IMR-90 (cell line): ENCODE data around the gene PTPN5. TPM values are rescaled to one million over a fixed set of nuclear protein-coding genes. Genes with fewer than 3 reads are reported as not detected.

Experiments used
- ATAC-seq: fragments of 200-7000 bp; cut with Tn5 transposase; 2 replicates; pipeline ENCODE4 v1.9.1; 2020; ENCODE audit warnings: low read depth, mild to moderate bottlenecking, moderate library complexity
- BruUV-seq: library from RNA; stranded (reverse); fragments of 400-500 nt; replicated peaks from 2 replicates; lab custom pipeline; 2021; lab: Mats Ljungman, UMichigan
- CTCF ChIA-PET: fragments of 300-600 bp; formaldehyde crosslinking; extraction: SDS; loops from one replicate; lab custom pipeline; 2021; ENCODE audit warnings: antibody characterized with exemption; lab: Yijun Ruan, JAX
- POLR2A ChIA-PET: fragments of 300-600 bp; sonication (Branson Sonifier 250); formaldehyde crosslinking; loops from one replicate; lab custom pipeline; 2022; ENCODE audit warnings: antibody characterized with exemption; ENCODE audit not compliant: unreplicated experiment; lab: Charles Lee
- DNase-seq: peaks from one replicate; pipeline ENCODE4 v3.0.0; 2013
- H2AFZ ChIP-seq: replicated peaks from 2 replicates; pipeline ENCODE3; 2013; ENCODE audit warnings: low read length, mild to moderate bottlenecking; ENCODE audit not compliant: poor library complexity
- H2AK5ac ChIP-seq: 2 replicates; pipeline ENCODE4 v1.6.1; 2013; ENCODE audit warnings: low read depth, low read length, inconsistent platforms
- H2AK9ac ChIP-seq: replicated peaks from 2 replicates; pipeline ENCODE3; 2013; ENCODE audit warnings: mild to moderate bottlenecking, low read depth, low read length, moderate library complexity; ENCODE audit not compliant: poor library complexity
- H2BK120ac ChIP-seq: 2 replicates; pipeline ENCODE4 v1.6.1; 2013; ENCODE audit warnings: low read depth, low read length, inconsistent platforms
- H2BK15ac ChIP-seq: 3 replicates; pipeline ENCODE4 v1.6.1; 2013; ENCODE audit warnings: low read depth, low read length, inconsistent platforms
- H2BK20ac ChIP-seq: 2 replicates; pipeline ENCODE4 v1.6.1; 2013; ENCODE audit warnings: low read depth, mild to moderate bottlenecking, inconsistent platforms, low read length, moderate library complexity
- H2BK5ac ChIP-seq: 2 replicates; pipeline ENCODE4 v1.6.1; 2013; ENCODE audit warnings: mild to moderate bottlenecking, low read depth, low read length, inconsistent platforms; ENCODE audit not compliant: poor library complexity, severe bottlenecking
- H3K14ac ChIP-seq: replicated peaks from 2 replicates; pipeline ENCODE4 v1.6.1; 2013; ENCODE audit warnings: low read depth, low read length, inconsistent platforms
- H3K18ac ChIP-seq: 2 replicates; pipeline ENCODE4 v1.6.1; 2013; ENCODE audit warnings: low read depth, low read length, control low read depth
- H3K23ac ChIP-seq: 2 replicates; pipeline ENCODE4 v1.6.1; 2013; ENCODE audit warnings: low read depth, low read length, inconsistent platforms
- H3K27ac ChIP-seq: 2 replicates; pipeline ENCODE4 v1.5.1; 2013; ENCODE audit warnings: mild to moderate bottlenecking, control low read depth, low read length; ENCODE audit not compliant: insufficient read depth
- H3K27me3 ChIP-seq: 2 replicates; pipeline ENCODE4 v1.6.1; 2013; ENCODE audit warnings: low read length; ENCODE audit not compliant: control insufficient read depth, insufficient read depth
- H3K36me3 ChIP-seq: 2 replicates; pipeline ENCODE4 v1.6.1; 2013; ENCODE audit warnings: low read length, mixed read lengths; ENCODE audit not compliant: control insufficient read depth, insufficient read depth
- H3K4ac ChIP-seq: 2 replicates; pipeline ENCODE4 v1.6.1; 2013; ENCODE audit warnings: low read depth, low read length, inconsistent platforms
- H3K4me1 ChIP-seq: 2 replicates; pipeline ENCODE4 v1.6.1; 2013; ENCODE audit warnings: low read length, mixed read lengths; ENCODE audit not compliant: control insufficient read depth, insufficient read depth
- H3K4me2 ChIP-seq: 2 replicates; pipeline ENCODE4 v1.6.1; 2013; ENCODE audit warnings: low read depth, mild to moderate bottlenecking, control low read depth, low read length, moderate library complexity
- H3K4me3 ChIP-seq: 2 replicates; pipeline ENCODE4 v1.5.1; 2013; ENCODE audit warnings: low read depth, mild to moderate bottlenecking, control low read depth, low read length, moderate library complexity; ENCODE audit not compliant: insufficient read depth
- H3K56ac ChIP-seq: 2 replicates; pipeline ENCODE4 v1.6.1; 2013; ENCODE audit warnings: low read length, inconsistent platforms; ENCODE audit not compliant: insufficient read depth; ENCODE audit errors: extremely low read depth
- H3K79me1 ChIP-seq, 2 experiments: 2 replicates each; pipeline ENCODE4 v1.6.1; 2013; ENCODE audit warnings: low read length in 2 of 2, inconsistent platforms in 1 of 2, low read depth in 1 of 2
- H3K9ac ChIP-seq: 2 replicates; pipeline ENCODE4 v1.6.1; 2013; ENCODE audit warnings: low read depth, low read length, control low read depth
- H3K9me1 ChIP-seq: 2 replicates; pipeline ENCODE4 v1.6.1; 2013; ENCODE audit warnings: low read length, inconsistent platforms; ENCODE audit not compliant: insufficient read depth
- H3K9me3 ChIP-seq: 2 replicates; pipeline ENCODE4 v1.6.1; 2013; ENCODE audit warnings: low read length; ENCODE audit not compliant: control insufficient read depth, insufficient read depth
- H4K20me1 ChIP-seq: 2 replicates; pipeline ENCODE4 v1.6.1; 2013; ENCODE audit warnings: low read length, inconsistent platforms; ENCODE audit not compliant: insufficient read depth
- H4K5ac ChIP-seq: 2 replicates; pipeline ENCODE4 v1.6.1; 2013; ENCODE audit warnings: mild to moderate bottlenecking, low read depth, low read length, control low read depth
- H4K8ac ChIP-seq, 2 experiments: 2 replicates each; pipeline ENCODE4 v1.6.1; 2013; ENCODE audit warnings: low read depth in 2 of 2, low read length in 2 of 2, control low read depth in 1 of 2, inconsistent platforms in 1 of 2
- H4K91ac ChIP-seq: 2 replicates; pipeline ENCODE4 v1.6.1; 2013; ENCODE audit warnings: low read depth, low read length, inconsistent platforms; ENCODE audit not compliant: insufficient read depth
- BHLHE40 ChIP-seq: fragments of 150-350 bp; IDR thresholded peaks from 2 replicates; pipeline ENCODE4 v1.6.1; 2016; ENCODE audit warnings: mild to moderate bottlenecking, low read depth, low read length
- CEBPB ChIP-seq: IDR thresholded peaks from 2 replicates; pipeline ENCODE4 v1.6.1; 2012; ENCODE audit warnings: low read depth, low read length, improper control_type of control experiment
- CHD1 ChIP-seq: IDR thresholded peaks from 2 replicates; pipeline ENCODE4 v1.6.1; 2012; ENCODE audit warnings: low read depth, low read length, improper control_type of control experiment
- CTCF ChIP-seq: conservative IDR thresholded peaks from 2 replicates; pipeline ENCODE4 v1.5.1; 2012; ENCODE audit warnings: mild to moderate bottlenecking, low read depth, low read length, improper control_type of control experiment
- ELK1 ChIP-seq: fragments of 150-350 bp; IDR thresholded peaks from 2 replicates; pipeline ENCODE4 v1.6.1; 2016; ENCODE audit warnings: low read depth, mild to moderate bottlenecking, low read length, moderate library complexity, borderline replicate concordance
- FOS ChIP-seq: fragments of 150-350 bp; IDR thresholded peaks from 2 replicates; pipeline ENCODE4 v1.6.1; 2016; ENCODE audit warnings: low read depth, low read length
- MAFK ChIP-seq: IDR thresholded peaks from 2 replicates; pipeline ENCODE4 v1.6.1; 2012; ENCODE audit warnings: low read depth, low read length, improper control_type of control experiment
- MAZ ChIP-seq: IDR thresholded peaks from 2 replicates; pipeline ENCODE4 v1.6.1; 2012; ENCODE audit warnings: low read depth, mild to moderate bottlenecking, low read length, improper control_type of control experiment, moderate library complexity, borderline replicate concordance
- MXI1 ChIP-seq: IDR thresholded peaks from 2 replicates; pipeline ENCODE4 v1.6.1; 2012; ENCODE audit warnings: low read depth, mild to moderate bottlenecking, low read length, moderate library complexity, borderline replicate concordance
- NFE2L2 ChIP-seq: fragments of 150-350 bp; IDR thresholded peaks from 2 replicates; pipeline ENCODE4 v1.6.1; 2016; ENCODE audit warnings: low read depth, mild to moderate bottlenecking, low read length
- POLR2A ChIP-seq: IDR thresholded peaks from 2 replicates; pipeline ENCODE4 v1.6.1; 2012; ENCODE audit warnings: mild to moderate bottlenecking, low read depth, low read length
- RAD21 ChIP-seq: IDR thresholded peaks from 2 replicates; pipeline ENCODE4 v1.6.1; 2012; ENCODE audit warnings: low read length, improper control_type of control experiment
- RCOR1 ChIP-seq: IDR thresholded peaks from 2 replicates; pipeline ENCODE4 v1.6.1; 2012; ENCODE audit warnings: mild to moderate bottlenecking, low read length, improper control_type of control experiment; ENCODE audit not compliant: insufficient replicate concordance
- RFX5 ChIP-seq: IDR thresholded peaks from 2 replicates; pipeline ENCODE4 v1.8.0; 2012; ENCODE audit warnings: low read depth, mild to moderate bottlenecking, low read length, moderate library complexity
- SMC3 ChIP-seq: fragments of 150-350 bp; IDR thresholded peaks from 2 replicates; pipeline ENCODE4 v1.6.1; 2016; ENCODE audit warnings: low read depth, mild to moderate bottlenecking, antibody characterized with exemption, low read length, moderate library complexity
- WGBS, 2 experiments: methylation state at CpG; one replicate each; pipeline versions ENCODE4 v1.1.5 to v1.1.7; 2013; ENCODE audit warnings: missing lambda C conversion rate in 2 of 2; ENCODE audit not compliant: insufficient read length in 1 of 2; ENCODE audit errors: extremely low coverage in 2 of 2; 5-methylcytosine and 5-hydroxymethylcytosine counted together
- dilution Hi-C: fragments of 300-500 bp; cut with HindIII; formaldehyde crosslinking; loops from one replicate; pipeline ENCODE4 v1.14.3; 2018; ENCODE audit warnings: low sequenced_read_pairs; ENCODE audit not compliant: unreplicated experiment
- in situ Hi-C: fragments of 300-500 bp; cut with MboI; formaldehyde crosslinking; loops from 3 replicates; pipeline ENCODE4 v1.14.3; 2019; ENCODE audit warnings: low sequenced_read_pairs, inconsistent platforms, mixed read lengths
- intact Hi-C: fragments of 100-400 bp; cut with micrococcal nuclease; formaldehyde crosslinking; loops from 2 replicates; pipeline ENCODE4 v1.10.0; 2022
- polyA plus RNA-seq, 3 experiments: library from polyadenylated mRNA; depleted of rRNA; stranded (reverse); fragments of >200 nt; gene quantifications; 2 replicates each; pipeline ENCODE4 v1.2.3, GENCODE V29; 2012; ENCODE audit warnings: low replicate concordance in 1 of 3
- total RNA-seq: library from RNA; depleted of rRNA; stranded (reverse); fragments of >200 nt; gene quantifications from 2 replicates; pipeline ENCODE4 v1.2.3, GENCODE V29; 2012
- TF ChIP-seq, protein P1 (sequence below): fragments of 150-350 bp; IDR thresholded peaks from 2 replicates; pipeline ENCODE4 v1.6.1; 2017; ENCODE audit warnings: mild to moderate bottlenecking, antibody characterized with exemption, low read length, low read depth

The PTPN5 gene
- total and polyA plus RNA-seq, 2 of the 4 experiments (the other 2 are of a cell fraction) = not detected

- no peaks in the 10 kb centered on the region for H3K9me1 ChIP-seq
- H3K4ac ChIP-seq = no peak overlapping the region
- WGBS, 2 experiments = 100% methylated on average over 1 of the region's 2 CpGs; no CpG with 5 or more reads in 1 of the 2 experiments
- no peak overlapping the region for H3K27ac ChIP-seq
- ChIA-PET POLR2A (no interaction called here), CTCF (interaction anchor here (0.6 to 2.0 kb wide), 5 partner anchors 10 to 91 kb away, joined by 3 to 6 read pairs (median 5); no protein-coding TSS in a partner anchor)
- H3K14ac ChIP-seq = no peak overlapping the region
- H3K4me2 ChIP-seq = no peak overlapping the region
- no peak for ATAC-seq
- no peak for DNase-seq
- no peaks in the 10 kb centered on the region for H3K4me1 ChIP-seq
- no peak overlapping the region for H4K8ac ChIP-seq
- intact Hi-C loops (loop anchor here (5.0 kb wide), 2 partner anchors 189 to 489 kb away; no protein-coding TSS in a partner anchor), dilution Hi-C loops (no loop called here), in situ Hi-C loops (loop anchor here (25.0 kb wide), 1 partner anchor 194 kb away; the partner anchor contains the start of gene TSG101)
- no peak overlapping the region for H3K56ac ChIP-seq
- no peak overlapping the region for H3K23ac ChIP-seq
- no peak overlapping the region for H3K4me3 ChIP-seq
- no peak overlapping the region for H2BK15ac ChIP-seq
- no peak overlapping the region for H2BK20ac ChIP-seq
- H2AFZ ChIP-seq = no peak overlapping the region
- no peak overlapping the region for H3K9ac ChIP-seq
- H4K20me1 ChIP-seq = no peaks in the 10 kb centered on the region
- peak overlapping the region; percentile 44 for H2AK9ac ChIP-seq
- no TSS peak for BruUV-seq
- H4K5ac ChIP-seq = no peak overlapping the region
- TF ChIP-seq BHLHE40 (no peak), NFE2L2 (no peak), FOS (no peak), MAZ (no peak), MAFK (no peak), CEBPB (no peak), ELK1 (no peak), RCOR1 (no peak), SMC3 (no peak), RAD21 (no peak), POLR2A (no peak), RFX5 (no peak), MXI1 (no peak), CHD1 (no peak), CTCF (no peak)
- TF ChIP-seq, protein P1, sequence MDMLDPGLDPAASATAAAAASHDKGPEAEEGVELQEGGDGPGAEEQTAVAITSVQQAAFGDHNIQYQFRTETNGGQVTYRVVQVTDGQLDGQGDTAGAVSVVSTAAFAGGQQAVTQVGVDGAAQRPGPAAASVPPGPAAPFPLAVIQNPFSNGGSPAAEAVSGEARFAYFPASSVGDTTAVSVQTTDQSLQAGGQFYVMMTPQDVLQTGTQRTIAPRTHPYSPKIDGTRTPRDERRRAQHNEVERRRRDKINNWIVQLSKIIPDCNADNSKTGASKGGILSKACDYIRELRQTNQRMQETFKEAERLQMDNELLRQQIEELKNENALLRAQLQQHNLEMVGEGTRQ = no peak
- no peak overlapping the region for H4K91ac ChIP-seq
- no peak overlapping the region for H2BK5ac ChIP-seq
- no peaks in the 10 kb centered on the region for H3K79me1 ChIP-seq
- no peak overlapping the region for H2AK5ac ChIP-seq
- no peaks in the 10 kb centered on the region for H3K36me3 ChIP-seq
- H3K18ac ChIP-seq = no peak overlapping the region
- no peaks in the 10 kb centered on the region for H3K9me3 ChIP-seq
- peaks cover under 1% of the 10 kb centered on the region; the same call in 1 of the 2 replicates for H3K27me3 ChIP-seq
- H2BK120ac ChIP-seq = no peak overlapping the region
These were observed 60.2 kb downstream of the PTPN5 start for GRCh38 chr11:18731441-18731840.
